H9 (cell line): ENCODE measurements around the gene NPRL2. TPM values are rescaled to one million over a fixed set of nuclear protein-coding genes. Genes with fewer than 3 reads are reported as not detected.
A peak's percentile ranks its signal among the peaks of the same experiment; 100 is the strongest.

Source experiments
- DNase-seq: peaks from one replicate; pipeline ENCODE4 v3.0.0-alpha.2; 2017
- H2AFZ ChIP-seq: one replicate; pipeline ENCODE4 v1.6.1; 2013; ENCODE audit warnings: mild to moderate bottlenecking, low read length, control low read depth, moderate library complexity
- H2AK5ac ChIP-seq: 2 replicates; pipeline ENCODE4 v1.6.1; 2013; ENCODE audit warnings: low read length, control low read depth, mixed read lengths; ENCODE audit not compliant: insufficient read length
- H2BK120ac ChIP-seq: one replicate; pipeline ENCODE4 v1.6.1; 2013; ENCODE audit warnings: low read depth, mild to moderate bottlenecking, low read length, control low read depth, inconsistent platforms; ENCODE audit not compliant: poor library complexity, severe bottlenecking
- H2BK12ac ChIP-seq: 2 replicates; pipeline ENCODE4 v1.6.1; 2013; ENCODE audit warnings: low read length, control low read depth, mixed read lengths, low read depth; ENCODE audit not compliant: insufficient read length
- H2BK15ac ChIP-seq: 2 replicates; pipeline ENCODE4 v1.6.1; 2013; ENCODE audit warnings: low read depth, low read length, control low read depth
- H2BK20ac ChIP-seq: one replicate; pipeline ENCODE4 v1.6.1; 2013; ENCODE audit warnings: low read depth, mild to moderate bottlenecking, low read length, control low read depth, inconsistent platforms; ENCODE audit not compliant: poor library complexity, severe bottlenecking
- H2BK5ac ChIP-seq: 2 replicates; pipeline ENCODE4 v1.6.1; 2013; ENCODE audit warnings: low read length, control low read depth, mixed read lengths; ENCODE audit not compliant: insufficient read length
- H3K14ac ChIP-seq: 2 replicates; pipeline ENCODE4 v1.6.1; 2013; ENCODE audit warnings: low read length, control low read depth; ENCODE audit not compliant: insufficient read depth
- H3K18ac ChIP-seq: 2 replicates; pipeline ENCODE4 v1.6.1; 2013; ENCODE audit warnings: low read depth, mild to moderate bottlenecking, mixed read lengths, low read length, control low read depth; ENCODE audit not compliant: insufficient read length
- H3K23ac ChIP-seq: 2 replicates; pipeline ENCODE4 v1.6.1; 2013; ENCODE audit warnings: low read length, control low read depth, mixed read lengths, low read depth; ENCODE audit not compliant: insufficient read length
- H3K23me2 ChIP-seq: 2 replicates; pipeline ENCODE4 v1.6.1; 2013; ENCODE audit warnings: low read depth, mild to moderate bottlenecking, mixed read lengths, low read length, control low read depth; ENCODE audit not compliant: insufficient read length, poor library complexity, severe bottlenecking
- H3K27ac ChIP-seq: 2 replicates; pipeline ENCODE4 v1.5.1; 2013; ENCODE audit warnings: low read length, control low read depth, mixed read lengths, low read depth; ENCODE audit not compliant: insufficient read length
- H3K27me3 ChIP-seq: 2 replicates; pipeline ENCODE4 v1.6.1; 2013; ENCODE audit warnings: low read length, control low read depth, inconsistent platforms; ENCODE audit not compliant: insufficient read depth
- H3K4ac ChIP-seq: 2 replicates; pipeline ENCODE4 v1.6.1; 2013; ENCODE audit warnings: low read depth, mild to moderate bottlenecking, control low read depth, inconsistent platforms, low read length, moderate library complexity
- H3K4me1 ChIP-seq: 2 replicates; pipeline ENCODE4 v1.6.1; 2013; ENCODE audit warnings: low read length, control low read depth, inconsistent platforms; ENCODE audit not compliant: insufficient read depth
- H3K4me2 ChIP-seq: 2 replicates; pipeline ENCODE4 v1.6.1; 2013; ENCODE audit warnings: low read length, control low read depth, mixed read lengths; ENCODE audit not compliant: insufficient read length, insufficient read depth
- H3K56ac ChIP-seq: 2 replicates; pipeline ENCODE4 v1.6.1; 2013; ENCODE audit warnings: low read depth, mild to moderate bottlenecking, mixed read lengths, low read length, control low read depth; ENCODE audit not compliant: insufficient read length
- H3K79me1 ChIP-seq: 2 replicates; pipeline ENCODE4 v1.6.1; 2013; ENCODE audit warnings: low read depth, mild to moderate bottlenecking, moderate library complexity, low read length, control low read depth, inconsistent platforms; ENCODE audit not compliant: insufficient read depth, poor library complexity, severe bottlenecking
- H3K79me2 ChIP-seq: 2 replicates; pipeline ENCODE4 v1.6.1; 2013; ENCODE audit warnings: low read length, control low read depth, inconsistent platforms; ENCODE audit not compliant: insufficient read depth
- H3K9ac ChIP-seq: 2 replicates; pipeline ENCODE4 v1.6.1; 2013; ENCODE audit warnings: low read length, control low read depth, mixed read lengths; ENCODE audit not compliant: insufficient read length; ENCODE audit errors: extremely low read depth
- H3K9me3 ChIP-seq: one replicate; pipeline ENCODE4 v1.6.1; 2013; ENCODE audit warnings: low read depth, low read length, inconsistent platforms; ENCODE audit not compliant: control insufficient read depth
- H3T11ph ChIP-seq: one replicate; pipeline ENCODE4 v1.6.1; 2013; ENCODE audit warnings: mild to moderate bottlenecking, low read length, control low read depth, inconsistent platforms
- H4K20me1 ChIP-seq: one replicate; pipeline ENCODE4 v1.6.1; 2013; ENCODE audit not compliant: control insufficient read depth, insufficient read length, insufficient read depth
- H4K5ac ChIP-seq: 2 replicates; pipeline ENCODE4 v1.6.1; 2013; ENCODE audit warnings: low read depth, mild to moderate bottlenecking, mixed read lengths, low read length, control low read depth; ENCODE audit not compliant: insufficient read length
- H4K8ac ChIP-seq: replicated peaks from 2 replicates; pipeline ENCODE4 v1.6.1; 2013; ENCODE audit warnings: low read length, control low read depth, mixed read lengths, low read depth; ENCODE audit not compliant: insufficient read length
- H4K91ac ChIP-seq: 2 replicates; pipeline ENCODE4 v1.6.1; 2013; ENCODE audit warnings: low read depth, mild to moderate bottlenecking, moderate library complexity, mixed read lengths, low read length, control low read depth; ENCODE audit not compliant: insufficient read length
- H3K27ac Mint-ChIP-seq, 3 experiments: 2 replicates in 2 of 3; 3 replicates in 1 of 3; pipeline ENCODE4 v1.8.0; 2020 to 2021; ENCODE audit warnings: mixed read lengths in 3 of 3, mild to moderate bottlenecking in 1 of 3, moderate library complexity in 1 of 3
- H3K27me3 Mint-ChIP-seq: 2 replicates; pipeline ENCODE4 v1.8.0; 2021; ENCODE audit warnings: low read depth, mild to moderate bottlenecking, moderate library complexity, mixed read lengths
- H3K36me3 Mint-ChIP-seq, 3 experiments: 2 replicates in 2 of 3; 3 replicates in 1 of 3; pipeline ENCODE4 v1.8.0; 2020 to 2021; ENCODE audit warnings: low read depth in 3 of 3, mixed read lengths in 3 of 3; ENCODE audit not compliant: insufficient read depth in 1 of 3
- H3K4me1 Mint-ChIP-seq, 2 experiments: 2 replicates each; pipeline ENCODE4 v1.8.0; 2020; ENCODE audit warnings: mixed read lengths in 2 of 2
- H3K4me3 Mint-ChIP-seq, 2 experiments: 2 replicates in 1 of 2; 3 replicates in 1 of 2; pipeline ENCODE4 v1.8.0; 2020 to 2021; ENCODE audit warnings: mild to moderate bottlenecking in 2 of 2, mixed read lengths in 2 of 2, moderate library complexity in 1 of 2
- H3K9me3 Mint-ChIP-seq, 2 experiments: 2 replicates in 1 of 2; 3 replicates in 1 of 2; pipeline ENCODE4 v1.8.0; 2020; ENCODE audit warnings: mild to moderate bottlenecking in 2 of 2, mixed read lengths in 2 of 2, moderate library complexity in 1 of 2
- WGBS: extraction: QIAGEN DNeasy Blood & Tissue Kit; methylation state at CpG from one replicate; pipeline ENCODE4 v1.1.7; 2013; ENCODE audit warnings: missing lambda C conversion rate, low lambda C conversion rate, mixed read lengths; ENCODE audit not compliant: insufficient read length; ENCODE audit errors: extremely low coverage; 5-methylcytosine and 5-hydroxymethylcytosine counted together
- total RNA-seq: library from RNA; stranded (reverse); gene quantifications from 2 replicates; pipeline ENCODE4 v1.2.1, GENCODE V29; 2021
- TF ChIP-seq, protein P1 (sequence below): fragments of 200-600 bp; sonication (generic); conservative IDR thresholded peaks from 3 replicates; pipeline ENCODE4 v1.8.0; 2021; ENCODE audit warnings: antibody characterized with exemption, mild to moderate bottlenecking

The NPRL2 gene
- total RNA-seq, 1 experiment from 2014 or later = 23.4 TPM

DNA sequence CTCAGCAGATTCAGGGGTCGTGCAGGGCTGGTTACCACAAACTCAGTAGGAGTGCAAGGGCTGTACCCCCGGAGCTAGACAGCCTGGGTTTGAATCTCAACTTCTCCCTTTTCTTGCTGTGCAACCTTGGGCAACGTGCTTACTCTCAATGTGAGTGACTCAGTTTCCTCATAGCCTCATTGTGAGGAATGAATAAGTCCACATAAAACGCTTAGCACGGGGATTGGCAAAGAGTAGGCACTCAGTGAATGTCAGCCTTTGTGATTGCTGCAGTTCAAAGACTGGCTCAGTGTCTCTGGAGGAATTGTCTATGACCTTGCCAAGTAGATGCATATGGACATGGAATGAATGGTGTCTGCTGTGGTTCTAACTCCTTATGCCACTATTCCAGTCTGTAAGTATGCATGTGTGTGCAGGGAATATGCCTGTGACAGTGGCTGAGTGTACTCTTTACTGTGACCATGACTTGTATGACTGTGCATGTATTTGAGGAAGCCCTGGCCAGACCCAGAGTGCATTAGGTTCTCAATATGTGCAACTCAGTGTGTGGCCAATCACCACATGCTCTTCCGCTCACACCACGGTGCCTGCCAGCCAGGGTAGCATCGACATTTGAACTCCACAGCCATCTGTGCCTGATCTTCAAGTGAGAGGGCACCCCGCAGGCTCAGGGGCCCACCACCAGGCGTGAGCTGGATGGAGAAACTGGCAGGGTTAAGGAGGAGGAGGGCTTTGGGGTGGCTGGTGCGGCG is 50.5 kb downstream of the NPRL2 start:
- WGBS = no CpG with 5 or more reads among the region's 12 CpGs
- H4K91ac ChIP-seq = no peak overlapping the region
- no peaks in the 10 kb centered on the region for H3K9me3 ChIP-seq
- no peaks in the 10 kb centered on the region for H3K4me1 ChIP-seq
- Mint-ChIP-seq H3K4me1 (peaks cover 25 to 27% of the 10 kb centered on the region in 2 experiments), H3K9me3 (peaks cover 0 to 6% of the 10 kb centered on the region in 2 experiments; a peak in 4 of 5 replicates), H3K36me3 (peaks cover 0 to 8% (median 1%) of the 10 kb centered on the region in 3 experiments; a peak in 1 of 7 replicates), H3K27me3 (no peaks in the 10 kb centered on the region), H3K4me3 (peak overlapping the region; percentile 87 to 99), H3K27ac (peak overlapping the region in 2 of 3 experiments; percentile 20 to 96; a peak in 2 of 7 replicates)
- no peak overlapping the region for H3K4ac ChIP-seq
- no peak overlapping the region for H2BK120ac ChIP-seq
- no peak overlapping the region for H3K18ac ChIP-seq
- peak overlapping the region; percentile 17 for H3K9ac ChIP-seq
- H3K56ac ChIP-seq = no peak overlapping the region
- TF ChIP-seq, protein P1, sequence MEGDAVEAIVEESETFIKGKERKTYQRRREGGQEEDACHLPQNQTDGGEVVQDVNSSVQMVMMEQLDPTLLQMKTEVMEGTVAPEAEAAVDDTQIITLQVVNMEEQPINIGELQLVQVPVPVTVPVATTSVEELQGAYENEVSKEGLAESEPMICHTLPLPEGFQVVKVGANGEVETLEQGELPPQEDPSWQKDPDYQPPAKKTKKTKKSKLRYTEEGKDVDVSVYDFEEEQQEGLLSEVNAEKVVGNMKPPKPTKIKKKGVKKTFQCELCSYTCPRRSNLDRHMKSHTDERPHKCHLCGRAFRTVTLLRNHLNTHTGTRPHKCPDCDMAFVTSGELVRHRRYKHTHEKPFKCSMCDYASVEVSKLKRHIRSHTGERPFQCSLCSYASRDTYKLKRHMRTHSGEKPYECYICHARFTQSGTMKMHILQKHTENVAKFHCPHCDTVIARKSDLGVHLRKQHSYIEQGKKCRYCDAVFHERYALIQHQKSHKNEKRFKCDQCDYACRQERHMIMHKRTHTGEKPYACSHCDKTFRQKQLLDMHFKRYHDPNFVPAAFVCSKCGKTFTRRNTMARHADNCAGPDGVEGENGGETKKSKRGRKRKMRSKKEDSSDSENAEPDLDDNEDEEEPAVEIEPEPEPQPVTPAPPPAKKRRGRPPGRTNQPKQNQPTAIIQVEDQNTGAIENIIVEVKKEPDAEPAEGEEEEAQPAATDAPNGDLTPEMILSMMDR = no peak
- H2AK5ac ChIP-seq = no peak overlapping the region
- peak overlapping the region; percentile 21 for H3K27ac ChIP-seq
- no peak overlapping the region for H4K5ac ChIP-seq
- no peaks in the 10 kb centered on the region for H3K79me2 ChIP-seq
- peak overlapping the region; percentile 3 for H2BK12ac ChIP-seq
- no peaks in the 10 kb centered on the region for H3K79me1 ChIP-seq
- H3K23me2 ChIP-seq = peaks cover 6% of the 10 kb centered on the region
- H3K4me2 ChIP-seq = peak overlapping the region; percentile 45
- no peaks in the 10 kb centered on the region for H3K27me3 ChIP-seq
- no peaks in the 10 kb centered on the region for H4K20me1 ChIP-seq
- no peak overlapping the region for H2BK15ac ChIP-seq
- no peak overlapping the region for H2AFZ ChIP-seq
- no peak overlapping the region for H2BK5ac ChIP-seq
- no peak for DNase-seq
- H3K14ac ChIP-seq = no peak overlapping the region
- H2BK20ac ChIP-seq = no peak overlapping the region
- H3T11ph ChIP-seq = no peak overlapping the region
- no peak overlapping the region for H3K23ac ChIP-seq
- H4K8ac ChIP-seq = no peak overlapping the region
